ENCODE data around the gene HDAC3.
"Not testable (repeated sequence)": the region's sequence is repeated elsewhere in the genome, so short reads cannot be mapped to it uniquely, and the experiment has no call there.

The HDAC3 gene

DNA sequence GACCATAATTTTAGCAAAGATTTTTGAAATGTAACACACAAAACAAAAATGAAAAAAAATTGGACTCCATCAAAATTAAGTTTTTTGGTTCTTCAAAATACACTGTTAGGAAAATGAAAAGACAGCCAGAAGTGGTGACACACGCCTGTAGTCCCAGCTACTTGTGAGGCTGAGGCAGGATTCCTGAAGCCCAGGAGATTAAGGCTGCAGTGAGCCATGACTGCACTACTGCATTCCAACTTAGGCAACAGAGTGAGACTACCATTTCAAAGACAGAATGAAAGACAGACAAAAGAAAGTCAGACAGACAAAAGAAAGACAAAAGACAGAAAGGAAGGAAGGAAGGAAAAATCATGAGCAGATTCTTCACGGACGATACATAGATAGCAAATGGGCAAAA is 25.4 kb downstream of the HDAC3 start:
- Mint-ChIP-seq H3K4me1 (peaks cover 30 to 77% of the 10 kb centered on the region in 2 donors), H3K9me3 (no peaks in the 10 kb centered on the region), H3K36me3 (peaks cover 22 to 36% of the 10 kb centered on the region in 2 donors), H3K27me3 (no peaks in the 10 kb centered on the region), H3K4me3 (peak overlapping the region in 1 of 2 donors; percentile 8), H3K27ac (no peak overlapping the region)
- DNase-seq (no peak), ATAC-seq (replicated peaks) (no peak)

DNA sequence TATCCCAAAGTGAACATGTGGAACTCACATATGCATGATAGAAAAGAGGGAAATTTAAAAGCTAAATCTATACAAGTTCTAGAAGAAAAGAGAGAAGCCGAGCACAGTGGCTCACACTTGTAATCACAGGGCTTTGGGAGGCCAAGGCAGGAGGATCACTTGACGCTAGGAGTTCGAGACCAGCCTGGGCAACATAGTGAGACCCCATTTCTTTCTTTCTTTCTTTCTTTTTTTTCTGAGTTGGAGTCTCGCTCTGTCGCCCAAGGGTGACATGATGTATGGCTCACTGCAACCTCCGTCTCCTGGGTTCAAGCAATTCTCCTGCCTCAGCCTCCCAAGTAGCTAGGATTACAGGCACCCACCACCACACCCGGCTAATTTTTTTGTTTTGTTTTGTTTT is 26.7 kb downstream of the HDAC3 start:
- H3K27ac Mint-ChIP-seq; ATAC-seq (replicated peaks); H3K9me3 Mint-ChIP-seq; H3K27me3 Mint-ChIP-seq; H3K4me3 Mint-ChIP-seq; DNase-seq: not testable (repeated sequence)
- H3K4me1 Mint-ChIP-seq, result peaks cover 31 to 80% of the 10 kb centered on the region in 2 donors
- peaks cover 16 to 34% of the 10 kb centered on the region in 2 donors for H3K36me3 Mint-ChIP-seq

DNA sequence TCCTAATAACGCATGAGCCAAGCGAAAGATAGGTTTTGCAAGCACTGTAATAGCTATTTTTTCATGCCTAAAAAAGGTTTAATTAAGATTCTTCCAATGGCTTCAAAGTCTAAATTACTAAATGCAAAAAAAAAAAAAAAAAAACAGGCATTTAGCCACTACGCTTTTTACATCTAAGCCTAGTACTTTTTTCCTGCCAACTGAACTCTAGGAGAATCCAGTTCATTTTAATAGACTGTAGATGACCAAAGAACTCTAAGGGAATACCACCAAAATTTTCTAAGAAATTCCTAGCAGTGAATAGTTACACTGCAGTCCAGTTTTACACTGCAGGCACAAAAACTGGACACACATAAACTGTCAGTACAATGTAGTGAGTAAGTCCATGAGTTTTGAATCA is 27.6 kb downstream of the HDAC3 start:
- peaks cover 37 to 81% of the 10 kb centered on the region in 2 donors for H3K4me1 Mint-ChIP-seq
- H3K4me3 Mint-ChIP-seq, result no peak overlapping the region
- ATAC-seq (replicated peaks), result no peak
- DNase-seq, result no peak
- H3K27ac Mint-ChIP-seq, result no peak overlapping the region
- H3K9me3 Mint-ChIP-seq, result no peaks in the 10 kb centered on the region
- H3K36me3 Mint-ChIP-seq, result peaks cover 17 to 39% of the 10 kb centered on the region in 2 donors
- H3K27me3 Mint-ChIP-seq, result no peaks in the 10 kb centered on the region

DNA sequence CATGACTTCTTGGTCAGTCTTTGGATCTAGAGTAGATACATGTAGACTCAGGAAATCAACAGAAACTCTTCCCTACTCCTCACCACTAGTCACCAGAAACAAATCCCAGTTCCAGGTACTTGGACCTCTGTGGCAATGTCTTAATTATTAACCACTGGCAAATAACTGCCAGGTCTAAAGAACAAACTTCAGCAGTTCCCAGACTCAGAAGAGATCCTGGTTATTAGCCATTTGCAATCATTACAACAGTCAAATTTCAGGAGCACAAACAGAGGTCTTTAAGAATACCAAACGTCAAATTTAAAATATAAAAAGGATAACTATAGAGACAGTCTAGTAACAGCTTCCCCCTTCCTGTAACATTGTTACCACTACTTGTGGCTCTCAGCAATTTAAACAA is 28.1 kb downstream of the HDAC3 start:
- DNase-seq (no peak), ATAC-seq (replicated peaks) (no peak)
- Mint-ChIP-seq H3K27me3 (no peaks in the 10 kb centered on the region), H3K4me3 (no peak overlapping the region), H3K4me1 (peaks cover 39 to 81% of the 10 kb centered on the region in 2 donors), H3K9me3 (no peaks in the 10 kb centered on the region), H3K36me3 (peaks cover 17 to 39% of the 10 kb centered on the region in 2 donors), H3K27ac (peak overlapping the region; percentile 20)

DNA sequence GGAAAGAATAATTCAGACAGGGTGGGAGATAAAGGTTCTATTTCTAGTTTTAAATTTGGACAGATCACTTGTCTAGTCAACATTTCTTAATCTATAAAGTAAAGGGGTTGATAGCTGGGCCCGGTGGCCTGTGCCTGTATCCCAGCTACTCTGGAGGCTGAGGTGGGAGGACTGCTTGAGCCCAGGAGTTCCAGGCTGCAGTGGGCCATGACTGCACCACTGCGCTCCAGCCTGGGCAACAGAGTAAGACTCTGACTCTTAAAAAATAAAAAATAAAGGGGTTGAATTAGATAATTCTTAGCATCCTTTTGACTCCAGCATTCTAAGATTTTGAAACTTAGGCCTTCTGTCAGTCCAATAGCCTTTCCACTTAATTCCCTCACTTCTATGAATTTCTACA is 28.6 kb downstream of the HDAC3 start:
- Mint-ChIP-seq H3K4me1 (peaks cover 35 to 77% of the 10 kb centered on the region in 2 donors), H3K9me3 (no peaks in the 10 kb centered on the region), H3K27me3 (no peaks in the 10 kb centered on the region), H3K4me3 (no peak overlapping the region), H3K27ac (peak overlapping the region; percentile 56), H3K36me3 (peaks cover 14 to 34% of the 10 kb centered on the region in 2 donors)
- ATAC-seq (replicated peaks) (no peak), DNase-seq (no peak)

DNA sequence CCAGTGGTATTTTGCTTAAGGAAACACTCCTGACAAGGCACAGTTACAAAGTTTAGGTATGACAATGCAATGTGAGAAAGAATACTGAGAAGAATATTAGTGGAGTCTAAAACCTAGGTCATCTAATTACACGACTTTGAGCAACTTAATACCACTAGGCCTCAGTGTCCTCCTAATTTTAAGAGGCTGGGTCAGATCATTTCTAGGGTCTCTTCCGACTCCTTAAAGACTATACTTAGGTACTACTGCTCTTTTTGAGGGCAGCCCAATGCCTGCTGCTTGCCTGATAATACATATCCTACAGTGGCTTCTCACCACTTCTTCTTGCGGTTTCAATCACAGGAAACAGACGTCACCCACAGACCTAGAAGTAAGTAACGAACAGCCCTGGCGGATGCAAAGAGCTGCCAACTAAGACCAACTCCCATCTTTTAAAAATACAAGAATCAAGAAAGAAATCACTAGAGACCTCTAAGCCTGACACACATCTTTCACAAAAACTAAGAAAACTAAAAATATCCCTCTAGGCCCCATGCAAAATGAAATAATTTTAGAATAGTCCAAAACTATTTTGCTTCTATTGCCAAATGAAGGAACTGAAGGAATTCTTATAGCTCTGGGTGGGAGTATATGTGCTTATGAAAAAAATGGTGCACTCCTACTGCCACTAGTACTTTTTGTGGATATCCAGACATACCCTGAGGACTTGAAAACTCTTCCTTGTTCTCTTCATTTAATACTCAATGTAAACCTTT is 30.9 kb downstream of the HDAC3 start:
- peak overlapping the region; percentile 56 to 57 for H3K4me3 Mint-ChIP-seq
- DNase-seq (peak; percentile 70), ATAC-seq (replicated peaks) (peak; percentile 99 to 100)
- H3K36me3 Mint-ChIP-seq, result peaks cover 12 to 24% of the 10 kb centered on the region in 2 donors
- H3K27ac Mint-ChIP-seq, result peak overlapping the region; percentile 87
- no peaks in the 10 kb centered on the region for H3K9me3 Mint-ChIP-seq
- H3K4me1 Mint-ChIP-seq, result peaks cover 35 to 66% of the 10 kb centered on the region in 2 donors
- no peaks in the 10 kb centered on the region for H3K27me3 Mint-ChIP-seq

DNA sequence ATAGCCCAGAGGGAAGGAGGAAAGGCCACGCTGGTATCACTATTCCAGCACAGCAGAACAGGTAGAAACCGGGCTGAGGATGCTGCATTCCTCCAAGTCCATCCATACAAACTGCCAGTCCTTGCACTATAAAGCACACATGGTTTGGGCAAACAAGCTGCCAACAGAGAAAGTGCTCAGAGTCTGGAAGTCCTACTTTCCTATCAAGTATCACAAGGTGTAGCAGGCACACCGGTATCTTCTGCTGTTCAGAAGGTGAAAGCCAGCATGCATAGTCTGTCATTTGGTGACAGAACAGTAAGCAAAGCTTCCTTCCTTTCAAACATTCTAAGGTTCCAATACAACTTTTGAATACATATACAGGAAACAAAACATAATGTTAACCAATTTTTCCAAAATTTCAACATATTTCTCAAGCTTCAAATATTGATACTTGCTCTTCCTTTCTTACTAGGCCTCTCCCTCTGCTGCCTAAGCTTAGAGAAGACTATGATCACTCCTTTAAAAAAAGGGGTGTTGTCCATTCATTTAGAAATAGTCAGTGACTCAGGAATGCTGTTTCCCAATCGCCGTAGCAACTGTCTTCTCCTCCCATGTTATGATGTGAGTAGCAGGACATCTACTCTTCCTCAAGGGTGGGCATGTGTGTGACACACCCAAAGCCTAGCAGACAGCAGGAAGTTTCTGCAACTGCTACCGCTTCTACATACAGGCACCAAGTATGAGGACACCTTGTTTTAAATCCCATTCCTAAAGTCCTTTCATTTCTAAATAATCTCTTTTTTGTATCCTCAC is 32.5 kb downstream of the HDAC3 start:
- peak overlapping the region; percentile 22 to 26 for H3K4me3 Mint-ChIP-seq
- peak overlapping the region; percentile 68 for H3K27ac Mint-ChIP-seq
- DNase-seq (no peak), ATAC-seq (replicated peaks) (no peak)
- peaks cover 40 to 69% of the 10 kb centered on the region in 2 donors for H3K4me1 Mint-ChIP-seq
- no peaks in the 10 kb centered on the region for H3K27me3 Mint-ChIP-seq
- no peaks in the 10 kb centered on the region for H3K9me3 Mint-ChIP-seq
- peaks cover 8 to 22% of the 10 kb centered on the region in 2 donors for H3K36me3 Mint-ChIP-seq

DNA sequence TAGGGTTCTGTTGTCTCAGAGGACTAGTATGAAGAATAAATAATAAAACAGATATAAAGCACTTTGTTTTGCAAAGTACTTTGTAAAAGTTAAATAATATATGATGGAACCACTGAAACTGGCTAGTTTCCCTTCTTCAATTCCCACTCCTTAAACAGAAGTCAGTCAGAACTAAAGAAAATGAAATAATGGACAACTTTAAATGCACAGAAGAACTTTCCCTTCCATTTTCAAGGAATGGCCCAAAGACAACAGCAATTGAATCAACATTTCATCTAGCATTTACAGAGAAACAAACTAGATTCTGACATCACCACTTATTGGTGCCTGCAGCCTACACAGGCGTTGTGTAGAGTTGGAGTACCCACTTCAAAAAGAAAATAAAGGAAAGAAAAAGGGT is 34.0 kb downstream of the HDAC3 start:
- ATAC-seq (replicated peaks), result no peak
- no peak overlapping the region for H3K4me3 Mint-ChIP-seq

DNA sequence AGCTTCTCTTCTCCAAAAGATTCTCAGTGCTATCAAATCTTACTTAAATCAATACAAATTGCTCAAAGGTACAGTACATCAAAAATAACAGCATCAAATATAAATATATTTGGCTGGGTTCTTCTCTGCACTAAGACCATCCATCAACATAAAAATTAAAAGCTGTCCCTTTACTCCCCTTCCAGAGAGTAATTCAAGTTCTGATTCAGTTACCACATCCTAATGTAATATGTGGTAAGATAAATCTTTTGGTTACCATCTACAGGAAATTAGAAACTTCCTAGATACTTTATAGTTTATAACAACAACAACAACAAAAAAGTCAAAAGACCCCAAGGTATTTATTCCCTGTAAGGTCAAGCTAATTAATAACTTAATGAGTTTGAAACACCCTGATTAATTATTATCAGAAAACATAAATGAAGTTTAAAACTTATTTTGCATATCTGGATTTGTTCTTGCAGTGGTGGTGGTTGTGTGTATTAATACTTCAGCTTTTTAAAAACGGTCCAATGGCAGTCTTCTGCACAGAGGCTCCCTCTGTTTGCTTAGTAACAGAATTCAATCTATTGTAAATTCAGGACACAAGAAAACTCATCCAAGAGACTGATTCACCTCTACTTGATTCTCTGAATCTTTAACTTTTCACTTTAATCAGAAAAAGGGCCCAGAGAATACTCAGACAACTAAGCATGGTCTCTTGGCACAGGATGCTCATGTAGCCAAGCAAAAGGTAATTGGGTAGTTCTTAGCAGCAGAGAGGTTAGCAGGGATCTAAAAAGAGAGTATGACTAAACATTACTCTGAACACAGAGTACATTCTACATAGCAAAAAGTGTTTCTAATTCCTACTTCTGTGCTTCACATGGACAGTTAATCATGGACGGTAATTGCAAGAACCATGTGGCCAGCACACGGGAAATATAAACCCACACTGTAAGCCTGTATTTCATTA is 38.0 kb downstream of the HDAC3 start:
- Mint-ChIP-seq H3K36me3 (peaks cover 10 to 21% of the 10 kb centered on the region in 2 donors), H3K27me3 (no peaks in the 10 kb centered on the region), H3K9me3 (no peaks in the 10 kb centered on the region), H3K27ac (no peak overlapping the region), H3K4me3 (no peak overlapping the region), H3K4me1 (peaks cover 23 to 47% of the 10 kb centered on the region in 2 donors)
- DNase-seq (no peak), ATAC-seq (replicated peaks) (no peak)

More for the DNA sequence above, 34.0 kb downstream of the HDAC3 start:
- no peaks in the 10 kb centered on the region for H3K27me3 Mint-ChIP-seq
- H3K27ac Mint-ChIP-seq, result no peak overlapping the region
- peaks cover 35 to 66% of the 10 kb centered on the region in 2 donors for H3K4me1 Mint-ChIP-seq
- peaks cover 8 to 22% of the 10 kb centered on the region in 2 donors for H3K36me3 Mint-ChIP-seq
- no peak for DNase-seq
- no peaks in the 10 kb centered on the region for H3K9me3 Mint-ChIP-seq

DNA sequence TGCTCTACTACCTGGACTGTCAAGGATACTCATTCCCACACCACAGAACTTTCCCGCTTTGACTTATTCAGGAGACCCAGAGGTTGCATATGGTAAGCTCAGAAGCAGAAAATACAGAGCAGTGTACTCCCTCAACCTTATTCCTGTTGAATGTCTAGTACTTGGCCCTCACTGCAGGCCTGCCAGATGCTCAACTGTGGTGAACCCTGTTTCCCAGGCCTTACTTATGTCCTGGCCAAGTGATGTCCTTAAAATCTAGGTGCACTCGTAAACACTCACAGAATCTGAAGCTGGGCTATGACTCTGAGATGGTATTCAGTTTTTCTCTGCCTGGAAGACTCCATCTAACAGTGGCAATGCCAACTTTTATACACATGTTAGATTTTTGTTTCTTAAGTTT is 38.8 kb downstream of the HDAC3 start:
- DNase-seq, result no peak
- peaks cover 24 to 46% of the 10 kb centered on the region in 2 donors for H3K4me1 Mint-ChIP-seq
- no peak overlapping the region for H3K27ac Mint-ChIP-seq
- H3K27me3 Mint-ChIP-seq, result no peaks in the 10 kb centered on the region
- H3K36me3 Mint-ChIP-seq, result peaks cover 10 to 21% of the 10 kb centered on the region in 2 donors
- no peaks in the 10 kb centered on the region for H3K9me3 Mint-ChIP-seq
- no peak overlapping the region for H3K4me3 Mint-ChIP-seq
- no peak for ATAC-seq (replicated peaks)

DNA sequence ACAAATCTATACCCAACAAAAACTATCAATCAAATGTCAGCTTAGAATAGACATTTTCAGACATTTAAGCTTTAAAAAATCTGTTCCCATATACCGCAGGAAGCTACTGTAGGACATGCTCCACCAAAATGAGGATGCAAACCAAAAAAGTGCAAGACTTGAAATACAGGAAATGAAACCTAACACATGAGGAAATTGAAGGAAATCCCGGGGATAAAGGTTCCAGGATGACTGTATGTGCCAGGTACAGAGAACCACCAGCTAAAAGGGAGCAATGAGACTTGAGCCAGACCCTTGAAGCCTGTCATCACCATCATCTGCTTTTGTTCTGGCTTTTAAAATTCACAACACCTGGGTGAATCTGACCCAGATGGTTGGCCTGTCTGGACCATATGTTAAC is 39.3 kb downstream of the HDAC3 start:
- ATAC-seq (replicated peaks), result peak; percentile 42 to 74
- no peak overlapping the region for H3K4me3 Mint-ChIP-seq
- H3K9me3 Mint-ChIP-seq, result no peaks in the 10 kb centered on the region
- H3K4me1 Mint-ChIP-seq, result peaks cover 26 to 46% of the 10 kb centered on the region in 2 donors
- no peaks in the 10 kb centered on the region for H3K27me3 Mint-ChIP-seq
- no peak for DNase-seq
- H3K36me3 Mint-ChIP-seq, result peaks cover 10 to 21% of the 10 kb centered on the region in 2 donors
- H3K27ac Mint-ChIP-seq, result no peak overlapping the region

DNA sequence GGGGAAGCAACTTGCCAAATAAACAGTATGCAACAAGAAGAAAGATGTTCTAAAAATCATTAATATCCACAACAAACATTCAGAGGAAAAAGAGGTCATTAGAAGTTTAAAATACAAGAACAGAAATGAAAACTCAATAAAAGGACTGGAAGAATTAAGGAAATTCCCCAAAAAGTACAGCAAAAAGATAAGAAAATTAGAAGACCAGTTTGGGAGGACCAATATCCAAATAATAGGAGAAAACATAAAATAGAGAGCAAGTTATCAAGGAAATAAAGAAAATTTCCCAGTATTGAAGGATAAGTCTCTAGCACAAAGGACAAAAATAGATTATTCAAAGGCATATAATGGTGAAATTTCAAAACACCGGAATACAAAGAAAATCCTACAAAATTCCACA is 39.8 kb downstream of the HDAC3 start:
- DNase-seq, result no peak
- Mint-ChIP-seq H3K36me3 (peaks cover 10 to 21% of the 10 kb centered on the region in 2 donors), H3K4me1 (peaks cover 28 to 50% of the 10 kb centered on the region in 2 donors), H3K4me3 (no peak overlapping the region), H3K27me3 (no peaks in the 10 kb centered on the region), H3K27ac (no peak overlapping the region), H3K9me3 (no peaks in the 10 kb centered on the region)
- no peak for ATAC-seq (replicated peaks)

DNA sequence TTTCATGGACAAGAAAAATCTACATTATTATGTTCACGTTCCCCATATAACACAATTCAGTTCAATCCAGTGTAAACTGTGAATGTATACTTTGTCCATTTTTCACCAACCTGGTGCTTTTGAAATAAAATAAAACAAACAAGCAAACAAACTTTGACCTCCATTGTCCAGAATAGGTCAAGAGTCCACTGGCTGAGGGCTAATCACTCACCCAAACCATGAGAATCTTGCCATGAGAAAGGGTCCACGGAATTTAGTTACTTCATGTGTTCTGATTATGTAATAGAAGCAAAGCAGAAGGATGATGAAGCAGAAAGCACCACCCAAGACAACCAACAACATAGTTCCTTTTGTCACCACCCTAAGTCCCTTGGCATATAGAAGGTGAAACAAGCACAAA is 46.5 kb downstream of the HDAC3 start:
- Mint-ChIP-seq H3K4me3 (no peak overlapping the region), H3K9me3 (no peaks in the 10 kb centered on the region), H3K27ac (no peak overlapping the region), H3K27me3 (no peaks in the 10 kb centered on the region), H3K36me3 (peaks cover 20 to 44% of the 10 kb centered on the region in 2 donors), H3K4me1 (peaks cover 23 to 36% of the 10 kb centered on the region in 2 donors)
- ATAC-seq (replicated peaks) (no peak), DNase-seq (no peak)

DNA sequence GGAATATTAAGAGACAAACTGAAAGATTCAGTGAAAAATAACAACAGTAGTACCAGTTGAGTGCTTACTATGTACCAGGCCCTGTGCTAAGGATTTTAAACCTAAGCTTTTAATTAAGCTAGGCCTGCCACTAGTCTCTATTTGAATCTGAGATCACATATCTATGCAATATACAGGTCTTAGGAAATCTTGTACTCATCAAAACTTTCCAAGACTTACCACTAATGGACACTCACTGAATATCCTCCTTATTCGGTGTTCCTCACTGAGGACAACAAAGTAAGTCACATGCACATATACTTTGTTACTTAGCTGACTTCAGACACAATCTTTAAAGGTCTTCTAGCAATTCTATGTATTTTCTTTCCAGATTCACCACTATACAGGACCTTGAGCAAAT is 50.4 kb downstream of the HDAC3 start:
- Mint-ChIP-seq H3K4me1 (peaks cover 23 to 35% of the 10 kb centered on the region in 2 donors), H3K27me3 (no peaks in the 10 kb centered on the region), H3K9me3 (no peaks in the 10 kb centered on the region), H3K36me3 (peaks cover 32 to 65% of the 10 kb centered on the region in 2 donors), H3K27ac (no peak overlapping the region), H3K4me3 (no peak overlapping the region)
- DNase-seq, result no peak
- no peak for ATAC-seq (replicated peaks)

Measured in stimulated activated naive B cell treated with anti-CD40 and anti-IgM and Interleukin-4, amounts not matched to agents 10 μg/mL and 1 μg/mL and 100 μg/mL, for 72 hours (primary cell).